ENCODE results near the gene KRT73.

Gene KRT73

DNA sequence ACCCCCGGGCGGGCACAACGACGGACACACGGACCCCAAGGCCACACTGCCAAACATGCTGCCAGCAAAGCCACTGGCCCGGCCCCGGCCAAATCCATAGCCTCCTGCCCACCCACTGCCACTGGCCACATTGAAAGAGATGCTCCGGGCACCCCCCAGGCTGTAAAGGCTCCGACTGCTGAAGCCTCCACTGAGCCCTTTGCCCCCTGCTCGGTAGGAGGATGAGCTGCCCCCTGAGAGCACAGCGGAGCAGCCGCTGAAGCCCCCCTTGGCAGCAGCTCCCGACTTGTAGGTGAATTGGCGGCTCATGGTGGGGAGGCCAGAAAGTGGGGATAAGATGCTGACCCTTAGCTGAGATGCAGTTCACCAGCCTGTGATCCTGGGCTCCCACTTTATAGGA, at the start of gene KRT73:
Gene KRT73, minus strand, starts transcription at position 344 of the 400 bp plus-strand sequence. Its CDS starts 35 bp downstream, at position 309.
- DNase-seq (ENCODE audit: low read depth in 1 of 2, low spot score in 1 of 2): no peak

DNA sequence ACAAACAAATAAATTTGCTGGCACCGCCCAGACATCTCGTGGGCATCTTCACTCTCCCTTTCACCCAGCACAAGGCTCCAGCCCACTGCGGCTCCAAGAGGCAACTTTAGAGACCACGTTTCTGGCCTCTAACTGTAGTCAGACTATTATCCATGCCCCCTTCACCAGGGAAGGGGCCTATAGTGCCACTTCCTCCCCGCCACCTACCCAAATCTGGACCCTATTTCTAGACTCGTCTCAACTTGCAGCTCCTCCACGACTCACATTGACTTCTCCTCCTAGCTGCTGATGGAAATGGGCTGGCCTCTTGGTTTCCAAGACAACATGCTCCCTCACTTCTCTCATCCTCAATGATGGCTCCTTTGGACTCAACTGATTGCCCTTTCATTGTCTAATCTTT, 49.6 kb upstream of the KRT73 start:
- DNase-seq (ENCODE audit: low read depth in 1 of 2, low spot score in 1 of 2): no peak

DNA sequence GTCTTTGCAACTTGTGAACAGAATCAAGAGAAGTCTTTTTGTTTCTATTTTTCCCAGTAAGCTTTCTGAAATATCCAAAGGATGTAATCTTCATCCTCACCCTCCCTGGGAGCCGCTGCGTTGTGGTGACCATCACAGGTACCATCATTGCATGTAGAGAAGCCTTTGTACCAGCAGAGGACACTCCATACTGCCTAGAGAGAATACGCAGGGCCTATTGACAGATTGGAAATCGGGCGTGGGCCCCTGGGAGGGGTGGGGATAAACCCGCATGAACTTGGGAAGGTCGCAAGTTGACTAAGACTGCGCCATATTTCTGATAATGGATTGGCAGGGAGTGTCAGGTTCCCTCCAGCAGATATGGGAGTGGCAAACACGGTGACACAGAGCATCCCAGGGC, 49.1 kb upstream of the KRT73 start:
- DNase-seq (ENCODE audit: low read depth in 1 of 2, low spot score in 1 of 2): no peak

DNA sequence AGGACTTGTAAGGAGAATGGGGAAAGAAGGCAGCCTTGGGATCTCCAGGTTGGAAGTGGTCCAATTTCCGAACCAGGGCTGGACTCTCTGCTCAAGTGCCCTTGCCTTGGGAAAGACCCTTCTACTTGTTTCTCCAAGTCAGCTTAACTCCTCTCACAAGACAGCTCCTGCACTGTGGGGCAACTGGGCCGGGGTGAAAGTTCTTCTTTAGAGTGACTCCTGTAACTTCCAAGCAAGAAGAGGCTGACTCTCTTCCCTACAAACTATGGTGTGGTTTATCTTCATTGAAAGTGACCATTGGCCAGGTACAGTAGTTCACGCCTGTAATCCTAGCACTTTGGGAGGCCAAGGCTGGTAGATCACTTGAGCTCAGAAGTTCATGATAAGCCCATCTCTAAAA, 48.1 kb upstream of the KRT73 start:
- DNase-seq (ENCODE audit: low read depth in 1 of 2, low spot score in 1 of 2): no peak

DNA sequence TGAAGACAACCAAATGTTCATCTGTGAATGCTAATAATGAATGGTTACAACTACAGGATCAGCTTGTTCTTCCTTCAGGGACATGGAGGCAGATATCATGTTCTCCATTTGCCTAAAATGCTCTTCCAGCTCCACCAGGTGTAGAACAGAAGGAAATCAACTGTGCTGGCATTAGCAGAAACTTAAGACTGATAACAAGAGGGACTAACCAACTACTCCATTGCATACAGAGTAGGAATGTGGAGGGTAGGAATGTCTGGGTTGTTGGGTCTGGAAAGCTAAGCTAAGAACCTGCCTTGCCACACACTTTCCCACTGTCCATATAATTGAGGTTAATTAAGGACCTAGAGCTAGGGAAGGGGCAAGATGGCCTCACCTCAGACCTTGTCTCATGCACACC, 45.1 kb upstream of the KRT73 start:
- DNase-seq (ENCODE audit: low read depth in 1 of 2, low spot score in 1 of 2): no peak

DNA sequence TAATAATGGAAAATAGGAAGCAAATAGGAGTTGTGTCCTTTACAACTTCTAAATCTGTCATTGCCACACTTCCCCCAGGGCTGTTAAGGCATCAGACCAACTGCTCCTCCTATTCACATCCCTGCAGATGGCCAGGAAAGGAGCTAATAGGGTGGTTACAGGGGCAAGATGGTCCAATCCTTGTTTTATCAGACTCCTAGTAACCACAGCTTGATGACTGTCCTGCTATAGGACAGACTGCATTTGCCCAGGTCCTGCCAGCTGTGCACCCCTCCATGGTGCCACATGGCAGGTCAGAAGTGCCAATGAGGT, 44.5 kb upstream of the KRT73 start:
- no peak for DNase-seq (ENCODE audit: low read depth in 1 of 2, low spot score in 1 of 2)

DNA sequence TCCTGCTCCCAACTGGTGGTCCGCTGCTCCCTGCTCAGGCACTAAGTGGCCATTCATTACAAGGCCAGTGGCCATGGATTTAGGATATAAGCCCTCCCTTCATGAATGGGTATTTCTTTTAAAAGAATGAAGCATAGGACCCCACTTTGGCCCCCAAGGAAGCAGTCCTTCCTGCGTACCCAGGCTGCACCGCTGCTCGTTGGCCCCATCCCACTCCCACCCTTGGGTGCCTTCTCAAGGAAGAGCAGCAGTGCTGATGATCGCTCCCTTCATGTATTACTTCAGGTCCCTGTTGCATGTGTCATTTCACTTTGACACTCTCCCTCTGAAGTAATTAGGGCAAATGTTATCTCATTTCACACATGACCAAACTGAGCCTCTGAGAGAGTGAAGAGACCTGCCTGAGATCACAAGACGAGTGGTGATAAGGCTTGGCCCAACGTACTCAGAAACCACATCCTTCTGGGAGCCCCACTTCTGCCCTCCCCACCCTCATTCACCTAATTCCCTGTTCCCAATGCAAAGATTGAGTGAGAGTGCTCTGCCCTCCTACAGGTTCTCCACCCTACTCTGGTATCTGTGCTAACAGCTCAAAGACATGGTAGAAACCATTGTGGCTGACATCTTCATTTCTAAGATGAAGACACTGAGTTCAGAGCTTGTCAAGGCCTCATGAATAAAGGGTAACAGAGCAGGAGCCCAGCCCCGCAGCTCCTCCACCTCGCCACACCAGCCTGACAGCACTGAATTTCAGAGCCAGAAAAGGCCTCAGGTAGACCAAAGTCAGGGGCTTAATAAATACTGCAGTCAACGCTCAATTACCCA, 43.9 kb upstream of the KRT73 start:
- no peak for DNase-seq (ENCODE audit: low read depth in 1 of 2, low spot score in 1 of 2)

DNA sequence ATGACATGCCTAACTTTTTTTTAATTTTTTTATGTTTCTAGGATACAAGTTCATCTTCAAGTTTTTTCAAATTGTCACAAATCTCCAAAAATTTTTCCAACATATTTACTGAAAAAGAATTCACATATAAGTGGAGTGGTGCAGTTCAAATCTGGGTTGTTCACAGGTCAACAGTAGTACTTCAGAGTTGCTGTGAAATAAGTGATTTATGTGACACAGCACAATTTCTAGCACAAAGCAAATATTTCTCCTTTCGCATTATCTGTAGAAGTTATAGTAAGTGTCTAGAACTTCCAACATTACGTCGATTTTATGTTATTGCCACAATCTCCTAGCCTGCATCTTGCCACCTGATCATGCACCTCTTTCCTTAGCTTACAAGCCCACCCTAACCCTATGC, 43.3 kb upstream of the KRT73 start:
- DNase-seq (ENCODE audit: low read depth in 1 of 2, low spot score in 1 of 2): no peak

DNA sequence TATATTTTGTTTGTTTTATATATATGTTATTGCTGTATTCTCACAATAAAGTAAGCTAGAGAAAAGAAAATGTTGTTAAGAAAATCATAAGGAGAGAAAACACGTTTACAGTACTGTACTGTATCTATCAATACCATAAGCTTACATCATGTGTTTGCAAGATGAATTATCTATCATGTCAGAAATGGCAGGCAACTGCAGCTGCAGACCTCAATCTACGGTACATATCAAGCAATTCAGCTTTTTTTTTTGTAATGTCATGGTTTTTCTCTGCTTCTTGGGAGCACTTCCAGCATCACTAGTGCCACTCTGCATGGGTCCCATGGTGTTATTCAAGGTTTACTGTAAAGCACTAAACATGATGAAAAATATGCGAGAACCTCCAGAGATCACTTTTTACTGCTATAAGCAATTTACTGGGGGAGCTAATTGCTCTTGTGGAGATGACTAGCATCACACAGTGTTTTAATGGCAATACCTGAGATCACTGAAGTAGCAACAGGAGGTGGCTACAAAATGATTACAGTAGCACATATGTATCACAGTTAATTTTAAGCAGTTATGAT, 42.7 kb upstream of the KRT73 start:
- DNase-seq (ENCODE audit: low read depth in 1 of 2, low spot score in 1 of 2): no peak

DNA sequence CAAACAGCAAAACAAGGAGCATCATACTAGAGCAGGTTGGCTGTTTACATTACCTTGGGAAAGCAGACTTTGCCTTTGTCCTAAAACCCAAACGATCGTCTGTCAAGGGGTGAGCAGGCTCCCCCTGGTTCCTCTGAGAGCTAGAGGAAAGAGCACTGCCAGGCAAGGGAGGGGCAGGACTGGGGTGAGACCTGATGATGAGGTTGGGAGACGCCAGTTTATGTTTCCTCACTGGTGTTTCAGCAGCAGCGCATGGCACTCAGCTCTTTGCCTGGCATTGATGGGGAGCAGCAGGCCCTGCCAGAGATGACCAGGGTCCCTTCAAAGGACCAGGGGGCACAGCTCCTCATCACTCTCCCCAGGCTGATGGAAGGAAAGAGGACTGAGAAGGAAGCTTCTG, 41.6 kb upstream of the KRT73 start:
- no peak for DNase-seq (ENCODE audit: low read depth in 1 of 2, low spot score in 1 of 2)

DNA sequence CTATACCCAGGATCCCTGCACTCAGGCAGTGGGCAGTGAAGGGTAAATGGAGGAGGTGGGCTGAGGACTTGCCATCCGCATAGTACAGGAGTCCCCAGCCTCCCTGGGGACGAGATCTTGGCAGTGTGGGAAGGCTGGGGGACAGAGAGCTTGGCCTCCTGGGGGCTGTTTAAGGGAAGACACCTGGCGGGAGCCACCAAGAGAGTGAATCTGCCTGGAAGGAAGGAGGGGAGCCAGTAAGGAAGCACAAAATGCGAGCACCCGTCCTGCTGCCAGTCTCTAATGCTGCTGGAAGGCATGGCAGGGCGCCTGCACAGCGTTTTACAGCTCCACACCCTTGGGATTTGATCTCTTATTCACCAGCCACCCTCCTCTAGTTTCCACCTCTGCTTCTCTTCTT, 41.0 kb upstream of the KRT73 start:
- DNase-seq (ENCODE audit: low read depth in 1 of 2, low spot score in 1 of 2): no peak

DNA sequence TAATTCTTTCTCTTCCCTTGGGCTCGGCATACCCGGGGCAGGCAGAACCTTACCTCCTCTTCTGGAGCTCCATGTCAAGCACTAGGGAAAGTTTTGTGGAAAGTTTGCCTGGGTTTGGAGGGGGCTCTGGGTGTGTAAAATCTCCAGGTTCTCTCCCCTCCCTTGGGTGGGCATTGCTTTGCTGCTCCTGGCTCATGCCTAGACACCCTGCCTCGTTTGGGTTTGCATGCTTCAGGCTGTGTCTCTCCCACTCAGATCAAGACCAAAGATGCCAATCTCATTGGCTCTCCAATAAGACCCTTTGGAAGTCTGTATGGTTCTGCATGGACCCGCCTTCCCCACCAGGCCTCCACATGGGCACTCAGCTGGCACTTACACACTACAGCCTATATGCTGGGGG, 39.8 kb upstream of the KRT73 start:
- no peak for DNase-seq (ENCODE audit: low read depth in 1 of 2, low spot score in 1 of 2)

DNA sequence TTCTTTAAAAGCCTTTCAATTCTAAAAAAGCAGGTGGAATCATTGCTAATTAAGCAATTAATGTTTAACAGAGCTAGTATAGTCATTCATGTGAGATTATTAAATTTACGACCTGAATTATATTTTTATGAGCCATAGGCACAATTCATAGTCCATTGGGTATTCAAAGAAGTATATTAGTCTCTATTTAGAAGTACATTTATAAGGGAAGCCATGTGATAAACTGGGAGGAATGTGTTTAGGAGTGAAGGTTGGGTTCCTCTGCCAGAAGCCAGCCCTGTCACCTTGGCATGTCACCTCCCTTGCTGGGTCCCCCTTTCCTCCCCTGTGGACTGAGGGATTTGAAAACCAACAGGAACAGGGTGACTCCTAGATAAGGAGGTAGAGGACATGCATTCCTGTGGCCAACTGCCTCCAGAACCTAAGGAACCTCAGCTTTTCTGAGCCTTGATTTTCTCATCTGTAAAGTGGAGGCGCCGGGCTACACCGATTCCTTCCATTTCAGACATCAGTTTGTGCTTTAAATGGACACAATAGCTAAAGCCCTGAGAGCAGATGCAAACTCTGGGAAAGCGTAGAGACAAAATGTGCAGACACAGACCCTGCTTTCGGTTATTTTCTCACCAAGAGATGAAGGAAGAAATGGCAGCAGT, 39.0 kb upstream of the KRT73 start:
- no peak for DNase-seq (ENCODE audit: low read depth in 1 of 2, low spot score in 1 of 2)

DNA sequence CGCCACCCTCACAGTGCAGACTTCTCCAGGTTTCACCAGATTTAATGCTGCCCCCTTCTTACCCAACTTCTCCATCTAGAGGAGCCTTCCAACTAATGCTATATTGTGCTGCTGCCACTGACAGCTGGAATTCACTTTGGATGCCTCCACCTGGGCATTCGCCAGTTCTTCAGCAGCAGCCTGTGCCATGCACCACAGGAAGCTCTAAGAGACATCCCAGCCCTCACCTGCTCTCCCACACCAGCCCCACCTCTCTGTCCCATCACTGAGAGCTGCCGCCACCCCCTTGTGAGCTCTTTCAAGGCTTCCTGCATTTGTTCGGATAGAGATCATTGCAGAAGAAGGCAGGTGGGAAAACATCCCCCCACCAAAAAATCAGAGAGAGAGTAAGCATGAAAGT, 38.3 kb upstream of the KRT73 start:
- no peak for DNase-seq (ENCODE audit: low read depth in 1 of 2, low spot score in 1 of 2)

DNA sequence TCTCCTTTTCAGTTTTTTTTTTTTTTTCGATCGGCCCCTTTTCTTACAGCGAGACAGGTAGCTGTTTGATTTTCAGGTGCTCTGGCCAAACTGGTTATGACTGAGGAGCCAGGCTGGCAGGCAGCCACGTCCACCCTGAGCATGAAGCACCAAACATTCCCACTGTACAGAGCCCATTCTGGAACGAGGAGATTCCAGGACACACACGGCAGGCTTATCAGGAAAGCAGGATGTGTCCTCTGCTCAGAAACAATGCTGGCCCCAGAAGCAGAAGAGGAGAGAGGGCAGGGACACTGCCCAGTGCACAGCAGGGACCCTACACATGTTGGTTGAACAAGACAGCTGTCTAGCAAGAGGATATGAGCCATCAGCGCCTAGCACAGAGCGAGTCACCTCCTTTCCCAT, 37.4 kb upstream of the KRT73 start:
- DNase-seq (ENCODE audit: low read depth in 1 of 2, low spot score in 1 of 2): no peak

DNA sequence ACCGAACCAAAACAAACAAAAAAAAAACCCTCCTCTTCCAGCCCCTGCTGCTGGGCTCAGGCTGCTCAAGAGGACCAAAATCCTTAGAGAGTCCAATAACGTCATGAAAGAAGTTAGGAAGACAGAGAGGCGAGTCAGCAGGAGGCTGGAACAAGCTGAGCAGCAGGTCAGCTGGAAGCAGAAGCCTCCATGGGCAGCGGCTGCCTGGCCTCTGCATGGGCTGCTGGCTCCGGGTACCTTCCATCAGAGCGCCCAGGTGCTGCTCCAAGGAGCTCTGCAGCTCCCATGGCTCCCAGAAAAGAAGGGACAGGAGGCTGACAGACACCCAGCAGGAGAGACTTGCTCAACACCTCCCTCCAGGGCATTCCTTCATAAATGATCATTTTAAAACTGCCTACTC, 36.9 kb upstream of the KRT73 start:
- DNase-seq (ENCODE audit: low read depth in 1 of 2, low spot score in 1 of 2): no peak

DNA sequence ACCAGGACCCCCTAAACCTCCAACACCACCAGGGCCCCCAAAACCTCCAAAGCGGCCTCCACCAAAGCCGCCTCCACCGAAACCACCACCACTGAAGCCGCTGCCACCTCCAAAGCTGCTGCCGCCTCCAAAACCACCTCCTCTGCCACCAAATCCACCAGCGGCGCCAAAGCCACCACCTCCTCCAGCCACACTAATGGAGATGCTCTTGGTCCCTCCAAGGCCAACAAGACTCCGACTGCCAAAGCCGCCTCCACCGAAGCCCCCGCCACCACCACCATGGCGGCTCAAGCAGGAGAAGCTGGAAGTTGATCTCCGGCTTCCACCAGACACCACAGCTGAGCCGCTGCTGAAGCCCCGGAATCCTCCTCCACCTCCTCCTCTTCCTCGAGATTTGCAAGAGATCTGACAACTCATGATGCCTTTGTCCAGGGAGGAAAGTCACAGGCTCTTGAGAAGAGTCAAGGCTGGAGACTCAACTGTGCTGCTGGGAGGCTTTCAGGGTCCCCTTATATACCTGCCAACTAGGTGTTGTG, 33.4 kb upstream of the KRT73 start, which contains the start of gene KRT2:
Gene KRT2, minus strand, starts transcription at position 486 of the 536 bp plus-strand sequence. Its CDS starts 69 bp downstream, at position 417.
- DNase-seq (ENCODE audit: low read depth in 1 of 2, low spot score in 1 of 2): no peak

DNA sequence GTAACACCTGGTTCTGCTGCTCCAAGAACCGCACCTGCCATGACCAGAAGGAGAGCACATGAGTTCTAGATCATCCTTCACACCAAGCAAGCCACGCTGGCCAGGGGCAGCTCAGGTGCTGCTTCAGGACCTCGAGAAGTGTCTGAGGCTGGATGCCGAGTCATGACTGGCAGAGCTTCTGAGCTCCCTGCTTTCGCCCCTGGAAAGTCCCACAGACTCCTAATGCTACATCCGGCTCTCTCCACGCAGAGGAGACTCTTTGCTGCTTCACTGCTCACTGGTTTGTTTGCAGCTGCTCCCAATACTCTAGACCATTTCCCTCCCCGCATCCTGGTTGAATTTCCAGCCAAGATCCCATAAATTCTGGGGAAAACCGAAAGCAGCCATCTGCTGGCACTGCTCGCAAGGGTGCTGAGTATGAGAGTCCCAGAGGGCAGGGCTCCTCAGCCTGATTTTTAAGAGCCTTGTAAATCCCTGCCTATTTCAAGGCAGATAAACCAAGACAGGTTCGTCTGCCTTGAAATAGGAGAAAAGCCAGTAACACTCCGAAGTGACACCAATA, 32.2 kb upstream of the KRT73 start:
- no peak for DNase-seq (ENCODE audit: low read depth in 1 of 2, low spot score in 1 of 2)

DNA sequence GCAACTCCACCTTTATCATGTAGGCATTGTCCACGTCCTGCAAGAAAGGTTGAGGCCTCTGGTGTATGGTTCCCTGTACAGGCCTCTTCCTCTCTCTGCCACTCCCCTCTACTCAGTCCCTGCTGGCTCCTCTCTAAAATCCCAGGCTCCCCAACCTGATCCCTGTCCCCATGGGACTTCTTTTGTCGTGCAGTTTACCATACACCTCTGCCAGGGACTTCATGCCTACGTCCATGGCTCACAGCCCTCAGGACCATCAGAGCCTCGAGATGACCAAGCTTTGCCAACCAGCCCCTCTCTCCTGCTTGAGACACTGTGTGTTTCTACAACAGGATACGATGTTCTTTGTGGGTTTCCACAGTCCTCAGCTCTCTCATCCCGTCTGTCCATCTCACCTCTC, 30.7 kb upstream of the KRT73 start:
- DNase-seq (ENCODE audit: low read depth in 1 of 2, low spot score in 1 of 2): no peak

DNA sequence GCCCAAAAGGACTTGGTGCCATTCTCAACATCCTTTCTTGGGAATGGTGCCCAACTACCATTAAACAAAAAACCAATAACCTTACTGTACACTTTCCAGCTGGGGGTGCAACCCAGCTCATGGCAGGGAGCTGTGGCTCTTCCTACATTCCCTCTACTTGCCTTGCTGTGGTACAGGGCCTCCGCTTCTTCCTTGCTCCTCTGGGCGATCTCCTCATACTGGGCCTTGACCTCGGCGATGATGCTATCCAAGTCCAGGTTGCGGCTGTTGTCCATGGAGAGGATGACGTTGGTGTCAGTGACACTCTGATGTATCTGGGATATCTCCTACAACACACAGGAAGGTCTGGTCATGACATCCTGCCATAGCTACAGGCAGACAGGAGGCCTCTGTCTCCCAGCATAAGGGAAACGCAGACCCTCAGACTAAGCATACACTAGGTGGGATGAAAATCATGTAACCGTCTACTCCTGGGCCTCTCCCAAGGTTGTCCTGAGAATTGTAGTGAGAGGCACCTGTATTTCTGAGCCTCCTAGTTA, 29.7 kb upstream of the KRT73 start:
- no peak for DNase-seq (ENCODE audit: low read depth in 1 of 2, low spot score in 1 of 2)

DNA sequence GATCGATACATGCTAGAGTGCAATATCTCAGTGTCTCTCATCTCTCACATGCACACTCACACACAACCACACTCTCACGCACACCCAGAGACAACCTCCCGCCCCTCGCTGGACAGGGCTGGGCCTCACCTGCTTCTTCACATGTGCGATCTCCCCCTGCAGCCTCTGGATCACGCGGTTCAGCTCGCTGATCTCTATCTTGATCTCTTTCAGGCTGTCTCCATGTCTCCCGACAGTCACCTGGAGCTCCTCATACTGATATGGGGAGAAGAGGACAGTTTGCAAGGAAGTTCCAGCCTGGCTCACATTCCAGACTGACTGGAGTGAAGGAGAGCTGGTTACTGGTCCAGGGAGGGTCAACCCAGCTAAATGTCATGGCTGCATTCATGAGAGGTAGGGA, 29.2 kb upstream of the KRT73 start:
- no peak for DNase-seq (ENCODE audit: low read depth in 1 of 2, low spot score in 1 of 2)

DNA sequence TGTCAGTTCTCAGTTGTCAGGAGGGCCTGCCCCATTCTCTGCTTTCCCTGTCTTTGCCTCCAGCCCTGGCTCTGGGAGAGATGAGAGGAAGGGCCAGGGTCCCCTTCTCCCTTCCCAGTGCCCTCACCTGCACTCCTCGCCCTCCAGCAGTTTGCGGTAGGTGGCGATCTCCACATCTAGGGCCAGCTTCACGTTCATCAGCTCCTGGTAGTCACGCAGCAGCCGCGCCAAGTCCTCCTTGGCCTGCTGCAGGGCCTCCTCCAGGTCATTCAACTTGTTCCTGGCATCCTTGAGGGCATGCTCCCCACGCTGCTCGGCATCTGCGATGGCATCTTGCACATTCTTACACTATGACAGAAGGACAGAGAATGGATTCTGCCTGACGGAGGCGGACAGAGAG, 28.3 kb upstream of the KRT73 start:
- no peak for DNase-seq (ENCODE audit: low read depth in 1 of 2, low spot score in 1 of 2)

Data from stimulated activated CD4-positive, alpha-beta T cell treated with anti-CD3 and anti-CD28 coated beads, Interleukin-15, amount 100 ng/mL, for 1 hour (primary cell).